ACC112 (cell line): ENCODE results near the gene AAMP.
"Not testable (repeated sequence)": the region's sequence is repeated elsewhere in the genome, so short reads cannot be mapped to it uniquely, and the experiment has no call there.

ENCODE experiments used
- H2AFZ ChIP-seq: fragments of 200-600 bp; sonication (generic); one replicate; pipeline ENCODE4 v1.6.0; 2017; ENCODE audit warnings: antibody characterized with exemption, low read length; ENCODE audit not compliant: unreplicated experiment
- H3K27ac ChIP-seq: fragments of 200-600 bp; sonication (generic); 2 replicates; pipeline ENCODE4 v1.5.1; 2014; ENCODE audit warnings: low read depth, mild to moderate bottlenecking, antibody characterized with exemption, low read length, moderate library complexity
- H3K27me3 ChIP-seq: fragments of 200-600 bp; sonication (generic); 2 replicates; pipeline ENCODE4 v1.6.1; 2014; ENCODE audit warnings: mild to moderate bottlenecking, antibody characterized with exemption, low read length, moderate library complexity, mixed read lengths; ENCODE audit not compliant: insufficient read depth
- H3K36me3 ChIP-seq: fragments of 200-600 bp; sonication (generic); 2 replicates; pipeline ENCODE4 v1.6.1; 2016; ENCODE audit warnings: mild to moderate bottlenecking, antibody characterized with exemption, low read length, moderate library complexity, mixed read lengths; ENCODE audit not compliant: insufficient read depth
- H3K4me1 ChIP-seq: fragments of 200-600 bp; sonication (generic); one replicate; pipeline ENCODE4 v1.6.1; 2016; ENCODE audit warnings: low read length, mixed read lengths; ENCODE audit not compliant: insufficient read depth, unreplicated experiment, control insufficient read depth
- H3K4me3 ChIP-seq: fragments of 200-600 bp; sonication (generic); 2 replicates; pipeline ENCODE4 v1.5.1; 2014; ENCODE audit warnings: mild to moderate bottlenecking, low read depth, low read length
- H3K79me2 ChIP-seq: fragments of 200-600 bp; sonication (generic); one replicate; pipeline ENCODE4 v1.6.0; 2016; ENCODE audit warnings: low read length; ENCODE audit not compliant: control insufficient read depth, unreplicated experiment, insufficient read depth

Gene AAMP

GRCh38 chr2:218273214-218273907 is 3.4 kb upstream of the AAMP start:
- not testable (repeated sequence) for H3K36me3 ChIP-seq, H2AFZ ChIP-seq, H3K4me3 ChIP-seq, H3K27me3 ChIP-seq
- H3K4me1 ChIP-seq, result peaks cover 16% of the 10 kb centered on the region
- H3K79me2 ChIP-seq, result peaks cover 27% of the 10 kb centered on the region
- H3K27ac ChIP-seq, result peak overlapping the region; percentile 47; the same call in 1 of the 2 replicates

GRCh38 chr2:218272531-218273212 is 2.7 kb upstream of the AAMP start:
- Histone ChIP-seq H3K27ac (peak overlapping the region; percentile 47; the same call in 1 of the 2 replicates), H3K4me1 (peaks cover 16% of the 10 kb centered on the region), H3K36me3 (peaks cover 9% of the 10 kb centered on the region; the same call in 1 of the 2 replicates), H3K79me2 (peaks cover 27% of the 10 kb centered on the region), H3K4me3 (no peak overlapping the region), H3K27me3 (no peaks in the 10 kb centered on the region), H2AFZ (no peak overlapping the region)

GRCh38 chr2:218271865-218272530 is 2.1 kb upstream of the AAMP start:
- H3K4me3 ChIP-seq, result peak overlapping the region; percentile 77
- peaks cover 9% of the 10 kb centered on the region; the same call in 1 of the 2 replicates for H3K36me3 ChIP-seq
- peaks cover 16% of the 10 kb centered on the region for H3K4me1 ChIP-seq
- H3K27me3 ChIP-seq, result no peaks in the 10 kb centered on the region
- no peak overlapping the region for H3K27ac ChIP-seq
- no peak overlapping the region for H2AFZ ChIP-seq
- H3K79me2 ChIP-seq, result peaks cover 24% of the 10 kb centered on the region

GRCh38 chr2:218271487-218271797 is 1.5 kb upstream of the AAMP start:
- Histone ChIP-seq H3K79me2 (peaks cover 22% of the 10 kb centered on the region), H3K4me3 (peak overlapping the region; percentile 77), H3K27ac (no peak overlapping the region), H3K4me1 (peaks cover 16% of the 10 kb centered on the region), H2AFZ (no peak overlapping the region), H3K36me3 (peaks cover 9% of the 10 kb centered on the region; the same call in 1 of the 2 replicates), H3K27me3 (no peaks in the 10 kb centered on the region)

- Histone ChIP-seq H3K27me3 (no peaks in the 10 kb centered on the region), H3K36me3 (peaks cover 9% of the 10 kb centered on the region; the same call in 1 of the 2 replicates), H2AFZ (no peak overlapping the region), H3K4me3 (peak overlapping the region; percentile 77), H3K79me2 (peaks cover 22% of the 10 kb centered on the region), H3K4me1 (peaks cover 16% of the 10 kb centered on the region), H3K27ac (no peak overlapping the region)
Observed at GRCh38 chr2:218270721-218271486, 967 bp upstream of the AAMP start.

GRCh38 chr2:218267259-218267658 is 2.7 kb downstream of the AAMP start:
- H3K27me3 ChIP-seq, result no peaks in the 10 kb centered on the region
- no peak overlapping the region for H3K27ac ChIP-seq
- peaks cover 22% of the 10 kb centered on the region for H3K79me2 ChIP-seq
- H2AFZ ChIP-seq, result no peak overlapping the region
- peaks cover 12% of the 10 kb centered on the region for H3K4me1 ChIP-seq
- H3K4me3 ChIP-seq, result no peak overlapping the region
- H3K36me3 ChIP-seq, result no peaks in the 10 kb centered on the region; the same call in 1 of the 2 replicates

GRCh38 chr2:218266316-218266979 is 3.5 kb downstream of the AAMP start:
- Histone ChIP-seq H3K4me1 (peaks cover 4% of the 10 kb centered on the region), H3K79me2 (peaks cover 16% of the 10 kb centered on the region), H2AFZ (no peak overlapping the region), H3K27ac (no peak overlapping the region), H3K36me3 (no peaks in the 10 kb centered on the region; the same call in 1 of the 2 replicates), H3K27me3 (no peaks in the 10 kb centered on the region), H3K4me3 (no peak overlapping the region)

GRCh38 chr2:218265626-218266025 is 4.3 kb downstream of the AAMP start:
- H3K36me3 ChIP-seq, result no peaks in the 10 kb centered on the region; the same call in 1 of the 2 replicates
- H3K27me3 ChIP-seq, result no peaks in the 10 kb centered on the region
- no peak overlapping the region for H3K4me3 ChIP-seq
- peaks cover 4% of the 10 kb centered on the region for H3K4me1 ChIP-seq
- H3K79me2 ChIP-seq, result peaks cover 9% of the 10 kb centered on the region
- H2AFZ ChIP-seq, result no peak overlapping the region
- no peak overlapping the region for H3K27ac ChIP-seq

GRCh38 chr2:218264773-218265561 is 5.0 kb downstream of the AAMP start:
- no peak overlapping the region for H3K27ac ChIP-seq
- H3K36me3 ChIP-seq, result no peaks in the 10 kb centered on the region; the same call in 1 of the 2 replicates
- H3K4me1 ChIP-seq, result peaks cover 4% of the 10 kb centered on the region
- H3K4me3 ChIP-seq, result no peak overlapping the region
- H3K79me2 ChIP-seq, result peaks cover 9% of the 10 kb centered on the region
- H2AFZ ChIP-seq, result no peak overlapping the region
- H3K27me3 ChIP-seq, result no peaks in the 10 kb centered on the region
